ENCODE data around the gene HDGFL2.
A peak's percentile ranks its signal among the peaks of the same experiment; 100 is the strongest.

The HDGFL2 gene

DNA sequence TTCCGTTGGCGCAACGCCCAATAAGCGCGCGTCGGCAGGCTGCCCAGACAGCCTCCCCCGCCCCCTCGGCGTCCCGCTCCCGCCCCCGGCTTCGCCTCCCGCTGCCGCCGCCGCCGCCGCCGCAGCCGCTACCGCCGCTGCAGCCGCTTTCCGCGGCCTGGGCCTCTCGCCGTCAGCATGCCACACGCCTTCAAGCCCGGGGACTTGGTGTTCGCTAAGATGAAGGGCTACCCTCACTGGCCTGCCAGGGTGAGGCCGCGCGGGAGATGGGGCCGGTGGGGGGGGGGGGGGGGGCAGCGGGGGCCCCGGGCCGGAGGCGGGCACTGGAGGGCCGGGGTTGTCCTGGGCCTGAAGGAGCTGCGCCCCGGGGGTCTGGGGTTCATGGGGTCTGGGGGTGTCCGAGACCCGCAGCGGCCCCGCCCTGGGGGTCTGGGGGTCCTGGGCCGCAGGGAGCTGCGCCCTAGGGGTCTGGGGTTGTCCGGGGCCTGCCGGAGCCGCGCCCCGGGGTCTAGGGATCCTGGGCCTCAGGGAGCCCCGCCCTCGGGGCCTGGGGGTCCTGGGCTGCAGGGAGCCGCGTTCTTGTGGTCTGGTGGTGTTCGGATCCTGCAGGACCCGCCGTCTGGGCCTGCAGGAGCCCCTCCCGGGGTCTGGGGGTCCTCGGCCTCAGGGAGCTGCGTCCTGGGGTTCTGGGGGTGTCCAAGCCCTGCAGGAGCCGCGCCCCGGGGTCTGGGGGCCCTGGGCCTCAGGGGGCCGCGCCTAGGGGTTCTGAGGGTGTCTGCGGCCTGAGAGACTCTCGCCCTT, at the start of gene HDGFL2:
HDGFL2 (plus strand) TSS at position 124 of the 801 bp plus-strand sequence; CDS start at position 178, 54 bp downstream.
- no peak for TF ChIP-seq CTCF (IDR thresholded peaks at IDR 0.05; ENCODE audit: insufficient read depth, low read depth, low read length, missing control alignments)
- DNase-seq (ENCODE audit: low read depth) = no peak

GRCh38 chr19:4423416-4424126, 48.5 kb upstream of the HDGFL2 start:
- TF ChIP-seq CTCF (IDR thresholded peaks at IDR 0.05; ENCODE audit: insufficient read depth, low read depth, low read length, missing control alignments) = no peak
- DNase-seq (ENCODE audit: low read depth) = no peak
- H3K4me3 ChIP-seq (ENCODE audit: low read length) = no peak overlapping the region

More for the DNA sequence above, at the start of gene HDGFL2:
- H3K4me3 ChIP-seq (ENCODE audit: low read length) = peak within 1 kb of the TSS; percentile 77

DNA sequence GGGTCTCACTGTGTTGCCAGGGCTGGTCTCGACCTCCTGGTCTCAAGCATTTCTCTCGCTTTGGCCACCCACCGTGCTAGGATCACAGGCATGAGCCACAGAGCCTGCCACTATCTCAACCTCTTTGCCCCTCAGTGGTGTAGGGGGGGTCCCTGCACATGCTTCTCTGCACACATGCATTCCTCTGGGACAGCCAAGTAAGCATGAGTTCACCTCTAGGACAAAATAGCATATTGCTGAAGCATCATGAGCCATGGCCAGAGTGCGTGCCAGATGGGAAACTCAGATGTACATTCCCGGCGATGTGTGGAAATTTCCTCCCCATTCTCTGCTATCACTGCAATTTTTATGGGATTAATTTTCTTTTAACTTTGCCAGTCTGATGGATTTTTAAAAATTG, 46.6 kb upstream of the HDGFL2 start:
- no peak for TF ChIP-seq CTCF (IDR thresholded peaks at IDR 0.05; ENCODE audit: insufficient read depth, low read depth, low read length, missing control alignments)
- DNase-seq (ENCODE audit: low read depth) = no peak
- H3K4me3 ChIP-seq (ENCODE audit: low read length) = no peak overlapping the region

GRCh38 chr19:4428326-4428975, 43.6 kb upstream of the HDGFL2 start:
- TF ChIP-seq CTCF (IDR thresholded peaks at IDR 0.05; ENCODE audit: insufficient read depth, low read depth, low read length, missing control alignments) = no peak
- no peak for DNase-seq (ENCODE audit: low read depth)

GRCh38 chr19:4429256-4429655, 42.8 kb upstream of the HDGFL2 start:
- no peak for DNase-seq (ENCODE audit: low read depth)

More at GRCh38 chr19:4428326-4428975, 43.6 kb upstream of the HDGFL2 start:
- H3K4me3 ChIP-seq (ENCODE audit: low read length) = no peak overlapping the region

DNA sequence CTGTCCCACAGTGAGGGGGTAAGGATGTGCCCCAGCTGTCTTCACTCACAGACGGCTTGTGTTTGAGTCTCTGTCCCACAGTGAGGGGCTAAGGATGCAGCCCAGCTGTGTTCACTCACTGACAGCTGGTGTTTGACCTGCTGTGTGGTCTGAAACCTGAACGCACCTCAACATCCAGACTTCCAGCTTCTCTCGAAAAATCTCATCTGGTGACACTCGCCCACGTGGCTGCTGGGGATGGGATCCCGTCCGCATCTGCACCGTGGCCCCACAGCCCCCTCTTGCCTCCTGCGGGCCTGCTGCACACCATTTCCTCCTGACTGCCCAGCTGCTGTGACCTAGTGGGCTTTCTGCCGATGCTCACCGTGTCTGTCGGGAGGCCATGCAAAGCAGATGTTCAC, 42.3 kb upstream of the HDGFL2 start:
- H3K4me3 ChIP-seq (ENCODE audit: low read length) = no peak overlapping the region
- no peak for TF ChIP-seq CTCF (IDR thresholded peaks at IDR 0.05; ENCODE audit: insufficient read depth, low read depth, low read length, missing control alignments)
- DNase-seq (ENCODE audit: low read depth) = no peak

More at GRCh38 chr19:4429256-4429655, 42.8 kb upstream of the HDGFL2 start:
- no peak for TF ChIP-seq CTCF (IDR thresholded peaks at IDR 0.05; ENCODE audit: insufficient read depth, low read depth, low read length, missing control alignments)
- no peak overlapping the region for H3K4me3 ChIP-seq (ENCODE audit: low read length)
